ENCODE data around the gene EPS15. TPM values are rescaled to one million over a fixed set of nuclear protein-coding genes. Genes with fewer than 3 reads are reported as not detected.

EPS15 gene
- total and polyA plus RNA-seq, 9 of the 15 experiments (the other 6 are each of a cell fraction or from before 2014, with no cell fraction given): 23.1 to 69.0 (median 41.7) TPM

DNA sequence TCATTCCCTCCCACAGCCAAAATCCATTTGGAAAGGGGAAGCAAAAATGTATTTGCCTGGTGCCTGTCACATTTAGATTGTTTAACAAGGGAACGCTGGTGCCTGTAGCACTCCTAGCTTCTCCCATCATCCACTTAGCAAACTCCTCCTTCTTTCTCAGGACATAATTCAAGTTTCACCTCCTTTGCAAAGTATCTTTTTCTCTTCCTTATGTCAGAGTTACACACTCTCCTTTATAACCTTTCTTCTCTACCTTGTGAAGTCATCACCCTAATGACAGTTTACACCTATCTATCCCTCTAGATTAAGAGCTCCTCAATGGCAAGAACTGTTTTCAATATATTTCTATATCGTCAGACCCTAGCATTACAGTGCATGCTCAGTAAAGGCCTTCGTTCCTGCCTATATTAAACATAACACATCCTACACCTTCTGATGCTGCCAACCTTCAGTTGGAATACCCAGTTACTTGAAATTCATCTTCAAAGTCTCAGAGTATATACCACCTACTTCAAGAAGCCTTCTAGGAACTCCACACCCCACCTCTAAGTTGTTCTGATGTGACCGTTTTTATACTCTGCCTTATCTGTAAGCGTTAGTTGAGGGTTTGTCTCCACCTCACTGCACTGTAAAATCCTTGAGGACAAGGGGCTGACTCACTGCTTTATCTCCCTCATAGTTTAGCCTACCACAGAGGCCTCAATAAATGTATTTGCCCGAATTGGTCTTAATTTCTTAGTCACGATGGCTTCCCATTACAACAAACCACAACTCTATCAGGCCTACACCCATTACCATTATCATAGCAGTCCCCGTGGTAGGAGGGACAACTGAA, 1.0 kb upstream of the EPS15 start (continued):
- TF ChIP-seq, protein P1, sequence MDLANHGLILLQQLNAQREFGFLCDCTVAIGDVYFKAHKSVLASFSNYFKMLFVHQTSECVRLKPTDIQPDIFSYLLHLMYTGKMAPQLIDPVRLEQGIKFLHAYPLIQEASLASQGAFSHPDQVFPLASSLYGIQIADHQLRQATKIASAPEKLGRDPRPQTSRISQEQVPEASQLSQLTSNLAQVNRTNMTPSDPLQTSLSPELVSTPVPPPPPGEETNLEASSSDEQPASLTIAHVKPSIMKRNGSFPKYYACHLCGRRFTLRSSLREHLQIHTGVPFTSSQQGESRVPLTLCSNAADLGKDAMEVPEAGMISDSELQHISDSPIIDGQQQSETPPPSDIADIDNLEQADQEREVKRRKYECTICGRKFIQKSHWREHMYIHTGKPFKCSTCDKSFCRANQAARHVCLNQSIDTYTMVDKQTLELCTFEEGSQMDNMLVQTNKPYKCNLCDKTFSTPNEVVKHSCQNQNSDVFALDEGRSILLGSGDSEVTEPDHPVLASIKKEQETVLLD (IDR thresholded peaks at IDR 0.05): peak; percentile 46; the same call in 1 of the 2 replicates
- peak in 1 of 2 experiments; percentile 69; a peak in 2 of 4 replicates for TF ChIP-seq TEAD1 (CRISPR knock-in tag; IDR thresholded peaks at IDR 0.05)
- peak; percentile 79 for TF ChIP-seq CHD1 (IDR thresholded peaks at IDR 0.05; ENCODE audit: low read length)
- TF ChIP-seq, protein P2, sequence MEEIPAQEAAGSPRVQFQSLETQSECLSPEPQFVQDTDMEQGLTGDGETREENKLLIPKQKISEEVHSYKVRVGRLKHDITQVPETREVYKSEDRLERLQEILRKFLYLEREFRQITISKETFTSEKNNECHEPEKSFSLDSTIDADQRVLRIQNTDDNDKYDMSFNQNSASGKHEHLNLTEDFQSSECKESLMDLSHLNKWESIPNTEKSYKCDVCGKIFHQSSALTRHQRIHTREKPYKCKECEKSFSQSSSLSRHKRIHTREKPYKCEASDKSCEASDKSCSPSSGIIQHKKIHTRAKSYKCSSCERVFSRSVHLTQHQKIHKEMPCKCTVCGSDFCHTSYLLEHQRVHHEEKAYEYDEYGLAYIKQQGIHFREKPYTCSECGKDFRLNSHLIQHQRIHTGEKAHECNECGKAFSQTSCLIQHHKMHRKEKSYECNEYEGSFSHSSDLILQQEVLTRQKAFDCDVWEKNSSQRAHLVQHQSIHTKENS (CRISPR knock-in tag; IDR thresholded peaks at IDR 0.05): no peak
- TF ChIP-seq, protein P3, sequence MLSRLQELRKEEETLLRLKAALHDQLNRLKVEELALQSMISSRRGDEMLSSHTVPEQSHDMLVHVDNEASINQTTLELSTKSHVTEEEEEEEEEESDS (CRISPR knock-in tag; IDR thresholded peaks at IDR 0.05): no peak
- peak; percentile 74 for TF ChIP-seq BRD9 (IDR thresholded peaks at IDR 0.05; ENCODE audit: low read depth, partially characterized antibody)
- TF ChIP-seq, protein P4, sequence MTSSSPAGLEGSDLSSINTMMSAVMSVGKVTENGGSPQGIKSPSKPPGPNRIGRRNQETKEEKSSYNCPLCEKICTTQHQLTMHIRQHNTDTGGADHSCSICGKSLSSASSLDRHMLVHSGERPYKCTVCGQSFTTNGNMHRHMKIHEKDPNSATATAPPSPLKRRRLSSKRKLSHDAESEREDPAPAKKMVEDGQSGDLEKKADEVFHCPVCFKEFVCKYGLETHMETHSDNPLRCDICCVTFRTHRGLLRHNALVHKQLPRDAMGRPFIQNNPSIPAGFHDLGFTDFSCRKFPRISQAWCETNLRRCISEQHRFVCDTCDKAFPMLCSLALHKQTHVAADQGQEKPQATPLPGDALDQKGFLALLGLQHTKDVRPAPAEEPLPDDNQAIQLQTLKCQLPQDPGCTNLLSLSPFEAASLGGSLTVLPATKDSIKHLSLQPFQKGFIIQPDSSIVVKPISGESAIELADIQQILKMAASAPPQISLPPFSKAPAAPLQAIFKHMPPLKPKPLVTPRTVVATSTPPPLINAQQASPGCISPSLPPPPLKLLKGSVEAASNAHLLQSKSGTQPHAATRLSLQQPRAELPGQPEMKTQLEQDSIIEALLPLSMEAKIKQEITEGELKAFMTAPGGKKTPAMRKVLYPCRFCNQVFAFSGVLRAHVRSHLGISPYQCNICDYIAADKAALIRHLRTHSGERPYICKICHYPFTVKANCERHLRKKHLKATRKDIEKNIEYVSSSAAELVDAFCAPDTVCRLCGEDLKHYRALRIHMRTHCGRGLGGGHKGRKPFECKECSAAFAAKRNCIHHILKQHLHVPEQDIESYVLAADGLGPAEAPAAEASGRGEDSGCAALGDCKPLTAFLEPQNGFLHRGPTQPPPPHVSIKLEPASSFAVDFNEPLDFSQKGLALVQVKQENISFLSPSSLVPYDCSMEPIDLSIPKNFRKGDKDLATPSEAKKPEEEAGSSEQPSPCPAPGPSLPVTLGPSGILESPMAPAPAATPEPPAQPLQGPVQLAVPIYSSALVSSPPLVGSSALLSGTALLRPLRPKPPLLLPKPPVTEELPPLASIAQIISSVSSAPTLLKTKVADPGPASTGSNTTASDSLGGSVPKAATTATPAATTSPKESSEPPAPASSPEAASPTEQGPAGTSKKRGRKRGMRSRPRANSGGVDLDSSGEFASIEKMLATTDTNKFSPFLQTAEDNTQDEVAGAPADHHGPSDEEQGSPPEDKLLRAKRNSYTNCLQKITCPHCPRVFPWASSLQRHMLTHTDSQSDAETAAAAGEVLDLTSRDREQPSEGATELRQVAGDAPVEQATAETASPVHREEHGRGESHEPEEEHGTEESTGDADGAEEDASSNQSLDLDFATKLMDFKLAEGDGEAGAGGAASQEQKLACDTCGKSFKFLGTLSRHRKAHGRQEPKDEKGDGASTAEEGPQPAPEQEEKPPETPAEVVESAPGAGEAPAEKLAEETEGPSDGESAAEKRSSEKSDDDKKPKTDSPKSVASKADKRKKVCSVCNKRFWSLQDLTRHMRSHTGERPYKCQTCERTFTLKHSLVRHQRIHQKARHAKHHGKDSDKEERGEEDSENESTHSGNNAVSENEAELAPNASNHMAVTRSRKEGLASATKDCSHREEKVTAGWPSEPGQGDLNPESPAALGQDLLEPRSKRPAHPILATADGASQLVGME (CRISPR knock-in tag; IDR thresholded peaks at IDR 0.05): no peak
- TF ChIP-seq NFIC (IDR thresholded peaks at IDR 0.05): peak; percentile 26; the same call in 1 of the 2 replicates
- TF ChIP-seq, protein P5, sequence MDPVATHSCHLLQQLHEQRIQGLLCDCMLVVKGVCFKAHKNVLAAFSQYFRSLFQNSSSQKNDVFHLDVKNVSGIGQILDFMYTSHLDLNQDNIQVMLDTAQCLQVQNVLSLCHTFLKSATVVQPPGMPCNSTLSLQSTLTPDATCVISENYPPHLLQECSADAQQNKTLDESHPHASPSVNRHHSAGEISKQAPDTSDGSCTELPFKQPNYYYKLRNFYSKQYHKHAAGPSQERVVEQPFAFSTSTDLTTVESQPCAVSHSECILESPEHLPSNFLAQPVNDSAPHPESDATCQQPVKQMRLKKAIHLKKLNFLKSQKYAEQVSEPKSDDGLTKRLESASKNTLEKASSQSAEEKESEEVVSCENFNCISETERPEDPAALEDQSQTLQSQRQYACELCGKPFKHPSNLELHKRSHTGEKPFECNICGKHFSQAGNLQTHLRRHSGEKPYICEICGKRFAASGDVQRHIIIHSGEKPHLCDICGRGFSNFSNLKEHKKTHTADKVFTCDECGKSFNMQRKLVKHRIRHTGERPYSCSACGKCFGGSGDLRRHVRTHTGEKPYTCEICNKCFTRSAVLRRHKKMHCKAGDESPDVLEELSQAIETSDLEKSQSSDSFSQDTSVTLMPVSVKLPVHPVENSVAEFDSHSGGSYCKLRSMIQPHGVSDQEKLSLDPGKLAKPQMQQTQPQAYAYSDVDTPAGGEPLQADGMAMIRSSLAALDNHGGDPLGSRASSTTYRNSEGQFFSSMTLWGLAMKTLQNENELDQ (CRISPR knock-in tag; IDR thresholded peaks at IDR 0.05; ENCODE audit: borderline replicate concordance): no peak
- TF ChIP-seq TAF7 (tag; IDR thresholded peaks at IDR 0.05): no peak
- TF ChIP-seq ZNF263 (CRISPR knock-in tag; IDR thresholded peaks at IDR 0.05; ENCODE audit: borderline replicate concordance): no peak
- TF ChIP-seq U2AF2 (optimal IDR thresholded peaks at IDR 0.05; ENCODE audit: low read depth, low read length): no peak
- TF ChIP-seq NELFE (IDR thresholded peaks at IDR 0.05; ENCODE audit: insufficient read depth, insufficient read length): no peak
- peak; percentile 41 for TF ChIP-seq KDM5B (IDR thresholded peaks at IDR 0.05; ENCODE audit: insufficient replicate concordance, low read depth, low read length)

Measured in K562 (cell line).